UCSD-AML1 (cell line): ENCODE results near the gene PHRF1.
"Not testable (repeated sequence)": the region's sequence is repeated elsewhere in the genome, so short reads cannot be mapped to it uniquely, and the experiment has no call there.

Source experiments
- DNase-seq: peaks from one replicate; lab custom pipeline; 2025; ENCODE audit not compliant: unreplicated experiment; lab: John Stamatoyannopoulos, UW

PHRF1 gene

GRCh38 chr11:573146-573759 lies 3.0 kb upstream of the PHRF1 start:
- no peak for DNase-seq

GRCh38 chr11:574031-574570 lies 2.2 kb upstream of the PHRF1 start:
- DNase-seq, result not testable (repeated sequence)

- DNase-seq, result no peak
Measured at GRCh38 chr11:574632-575312, 1.5 kb upstream of the PHRF1 start.

GRCh38 chr11:575313-575995 lies 816 bp upstream of the PHRF1 start:
- DNase-seq, result no peak

GRCh38 chr11:576811-577610 lies 741 bp downstream of the PHRF1 start:
- no peak for DNase-seq

- DNase-seq, result no peak
Measured at GRCh38 chr11:577611-577894, 1.3 kb downstream of the PHRF1 start.

- DNase-seq, result no peak
Measured at GRCh38 chr11:578276-579035, 2.2 kb downstream of the PHRF1 start.

GRCh38 chr11:579830-580601 lies 3.7 kb downstream of the PHRF1 start:
- no peak for DNase-seq

GRCh38 chr11:581342-581741 lies 5.1 kb downstream of the PHRF1 start:
- no peak for DNase-seq

GRCh38 chr11:581752-582151 lies 5.5 kb downstream of the PHRF1 start:
- no peak for DNase-seq

GRCh38 chr11:584287-584686 lies 8.0 kb downstream of the PHRF1 start:
- no peak for DNase-seq

- no peak for DNase-seq
Measured at GRCh38 chr11:586376-587316, 10.4 kb downstream of the PHRF1 start.

GRCh38 chr11:587546-587945 lies 11.3 kb downstream of the PHRF1 start:
- no peak for DNase-seq

GRCh38 chr11:587978-588380 lies 11.7 kb downstream of the PHRF1 start:
- DNase-seq, result no peak

GRCh38 chr11:589798-590197 lies 13.5 kb downstream of the PHRF1 start:
- no peak for DNase-seq

GRCh38 chr11:590997-591396 lies 14.7 kb downstream of the PHRF1 start:
- no peak for DNase-seq

GRCh38 chr11:592501-592900 lies 16.2 kb downstream of the PHRF1 start:
- DNase-seq, result no peak

GRCh38 chr11:592918-593317 lies 16.6 kb downstream of the PHRF1 start:
- DNase-seq, result no peak

GRCh38 chr11:593347-593746 lies 17.1 kb downstream of the PHRF1 start:
- DNase-seq, result no peak
